GM23338 (cell line): ENCODE data around the gene ATOH8.

Experiments
- CREB1 ChIP-seq: fragments of 250-450 bp; sonication (Bioruptor Pico); IDR thresholded peaks from 2 replicates; pipeline ENCODE4 v1.5.0; 2020; ENCODE audit warnings: low read depth, mild to moderate bottlenecking, moderate library complexity
- EZH2 ChIP-seq: fragments of 200-600 bp; sonication (generic); IDR thresholded peaks from one replicate; pipeline ENCODE4 v1.8.0; 2017; ENCODE audit warnings: antibody characterized with exemption, mild to moderate bottlenecking, low read depth; ENCODE audit not compliant: unreplicated experiment
- EZH2phosphoT487 ChIP-seq: fragments of 200-600 bp; sonication (generic); IDR thresholded peaks from one replicate; pipeline ENCODE4 v1.8.1; 2018; ENCODE audit warnings: antibody characterized with exemption; ENCODE audit not compliant: unreplicated experiment
- JUNB ChIP-seq: IDR thresholded peaks from one replicate; pipeline ENCODE4 v1.6.1; 2016; ENCODE audit warnings: antibody characterized with exemption; ENCODE audit not compliant: unreplicated experiment
- POLR2AphosphoS5 ChIP-seq: IDR thresholded peaks from 2 replicates; pipeline ENCODE4 v1.6.1; 2016; ENCODE audit warnings: antibody characterized with exemption, low read depth
- STAT1 ChIP-seq: IDR thresholded peaks from one replicate; pipeline ENCODE4 v1.6.1; 2016; ENCODE audit warnings: antibody characterized with exemption; ENCODE audit not compliant: unreplicated experiment
- ZNF462 ChIP-seq: fragments of 250-450 bp; sonication (Bioruptor Pico); IDR thresholded peaks from 2 replicates; pipeline ENCODE4 v1.5.0; 2020; ENCODE audit warnings: mild to moderate bottlenecking, moderate library complexity
- TF ChIP-seq, protein P1 (sequence below), 2 experiments: fragments of 200-600 bp in 1 of 2; sonication (generic) in 1 of 2; conservative IDR thresholded peaks; 2 replicates each; pipeline versions ENCODE4 v1.5.1 to v1.6.1; 2016 to 2017; ENCODE audit warnings: antibody characterized with exemption in 2 of 2, low read depth in 2 of 2, mild to moderate bottlenecking in 2 of 2, moderate library complexity in 1 of 2
- TF ChIP-seq, protein P2 (sequence below): IDR thresholded peaks from 2 replicates; pipeline ENCODE4 v1.6.1; 2016; ENCODE audit warnings: antibody characterized with exemption
- TF ChIP-seq, protein P3 (sequence below): IDR thresholded peaks from one replicate; pipeline ENCODE4 v1.6.1; 2018; ENCODE audit warnings: antibody characterized with exemption; ENCODE audit not compliant: unreplicated experiment

- TF ChIP-seq, protein P1, sequence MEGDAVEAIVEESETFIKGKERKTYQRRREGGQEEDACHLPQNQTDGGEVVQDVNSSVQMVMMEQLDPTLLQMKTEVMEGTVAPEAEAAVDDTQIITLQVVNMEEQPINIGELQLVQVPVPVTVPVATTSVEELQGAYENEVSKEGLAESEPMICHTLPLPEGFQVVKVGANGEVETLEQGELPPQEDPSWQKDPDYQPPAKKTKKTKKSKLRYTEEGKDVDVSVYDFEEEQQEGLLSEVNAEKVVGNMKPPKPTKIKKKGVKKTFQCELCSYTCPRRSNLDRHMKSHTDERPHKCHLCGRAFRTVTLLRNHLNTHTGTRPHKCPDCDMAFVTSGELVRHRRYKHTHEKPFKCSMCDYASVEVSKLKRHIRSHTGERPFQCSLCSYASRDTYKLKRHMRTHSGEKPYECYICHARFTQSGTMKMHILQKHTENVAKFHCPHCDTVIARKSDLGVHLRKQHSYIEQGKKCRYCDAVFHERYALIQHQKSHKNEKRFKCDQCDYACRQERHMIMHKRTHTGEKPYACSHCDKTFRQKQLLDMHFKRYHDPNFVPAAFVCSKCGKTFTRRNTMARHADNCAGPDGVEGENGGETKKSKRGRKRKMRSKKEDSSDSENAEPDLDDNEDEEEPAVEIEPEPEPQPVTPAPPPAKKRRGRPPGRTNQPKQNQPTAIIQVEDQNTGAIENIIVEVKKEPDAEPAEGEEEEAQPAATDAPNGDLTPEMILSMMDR (conservative IDR thresholded peaks at IDR 0.05; ENCODE audit: low read depth in 2 of 2): no peak
- TF ChIP-seq EZH2 (no peak), POLR2AphosphoS5 (no peak), JUNB (no peak), EZH2phosphoT487 (no peak), CREB1 (CRISPR knock-in tag) (no peak), ZNF462 (CRISPR knock-in tag) (no peak), STAT1 (no peak)
- TF ChIP-seq, protein P2, sequence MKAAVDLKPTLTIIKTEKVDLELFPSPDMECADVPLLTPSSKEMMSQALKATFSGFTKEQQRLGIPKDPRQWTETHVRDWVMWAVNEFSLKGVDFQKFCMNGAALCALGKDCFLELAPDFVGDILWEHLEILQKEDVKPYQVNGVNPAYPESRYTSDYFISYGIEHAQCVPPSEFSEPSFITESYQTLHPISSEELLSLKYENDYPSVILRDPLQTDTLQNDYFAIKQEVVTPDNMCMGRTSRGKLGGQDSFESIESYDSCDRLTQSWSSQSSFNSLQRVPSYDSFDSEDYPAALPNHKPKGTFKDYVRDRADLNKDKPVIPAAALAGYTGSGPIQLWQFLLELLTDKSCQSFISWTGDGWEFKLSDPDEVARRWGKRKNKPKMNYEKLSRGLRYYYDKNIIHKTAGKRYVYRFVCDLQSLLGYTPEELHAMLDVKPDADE: no peak
- TF ChIP-seq, protein P3, sequence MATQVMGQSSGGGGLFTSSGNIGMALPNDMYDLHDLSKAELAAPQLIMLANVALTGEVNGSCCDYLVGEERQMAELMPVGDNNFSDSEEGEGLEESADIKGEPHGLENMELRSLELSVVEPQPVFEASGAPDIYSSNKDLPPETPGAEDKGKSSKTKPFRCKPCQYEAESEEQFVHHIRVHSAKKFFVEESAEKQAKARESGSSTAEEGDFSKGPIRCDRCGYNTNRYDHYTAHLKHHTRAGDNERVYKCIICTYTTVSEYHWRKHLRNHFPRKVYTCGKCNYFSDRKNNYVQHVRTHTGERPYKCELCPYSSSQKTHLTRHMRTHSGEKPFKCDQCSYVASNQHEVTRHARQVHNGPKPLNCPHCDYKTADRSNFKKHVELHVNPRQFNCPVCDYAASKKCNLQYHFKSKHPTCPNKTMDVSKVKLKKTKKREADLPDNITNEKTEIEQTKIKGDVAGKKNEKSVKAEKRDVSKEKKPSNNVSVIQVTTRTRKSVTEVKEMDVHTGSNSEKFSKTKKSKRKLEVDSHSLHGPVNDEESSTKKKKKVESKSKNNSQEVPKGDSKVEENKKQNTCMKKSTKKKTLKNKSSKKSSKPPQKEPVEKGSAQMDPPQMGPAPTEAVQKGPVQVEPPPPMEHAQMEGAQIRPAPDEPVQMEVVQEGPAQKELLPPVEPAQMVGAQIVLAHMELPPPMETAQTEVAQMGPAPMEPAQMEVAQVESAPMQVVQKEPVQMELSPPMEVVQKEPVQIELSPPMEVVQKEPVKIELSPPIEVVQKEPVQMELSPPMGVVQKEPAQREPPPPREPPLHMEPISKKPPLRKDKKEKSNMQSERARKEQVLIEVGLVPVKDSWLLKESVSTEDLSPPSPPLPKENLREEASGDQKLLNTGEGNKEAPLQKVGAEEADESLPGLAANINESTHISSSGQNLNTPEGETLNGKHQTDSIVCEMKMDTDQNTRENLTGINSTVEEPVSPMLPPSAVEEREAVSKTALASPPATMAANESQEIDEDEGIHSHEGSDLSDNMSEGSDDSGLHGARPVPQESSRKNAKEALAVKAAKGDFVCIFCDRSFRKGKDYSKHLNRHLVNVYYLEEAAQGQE: no peak
Observed at GRCh38 chr2:85803704-85804425, 50.1 kb downstream of the ATOH8 start.
